Measurements from ENCODE around the gene PPP1CA.

Gene PPP1CA

GRCh38 chr11:67366961-67367760 is 34.5 kb downstream of the PPP1CA start:
- DNase-seq: no peak

- DNase-seq: no peak
Observed at GRCh38 chr11:67366546-67366945, 35.1 kb downstream of the PPP1CA start.

GRCh38 chr11:67365736-67366444 is 35.8 kb downstream of the PPP1CA start:
- no peak for DNase-seq

DNA sequence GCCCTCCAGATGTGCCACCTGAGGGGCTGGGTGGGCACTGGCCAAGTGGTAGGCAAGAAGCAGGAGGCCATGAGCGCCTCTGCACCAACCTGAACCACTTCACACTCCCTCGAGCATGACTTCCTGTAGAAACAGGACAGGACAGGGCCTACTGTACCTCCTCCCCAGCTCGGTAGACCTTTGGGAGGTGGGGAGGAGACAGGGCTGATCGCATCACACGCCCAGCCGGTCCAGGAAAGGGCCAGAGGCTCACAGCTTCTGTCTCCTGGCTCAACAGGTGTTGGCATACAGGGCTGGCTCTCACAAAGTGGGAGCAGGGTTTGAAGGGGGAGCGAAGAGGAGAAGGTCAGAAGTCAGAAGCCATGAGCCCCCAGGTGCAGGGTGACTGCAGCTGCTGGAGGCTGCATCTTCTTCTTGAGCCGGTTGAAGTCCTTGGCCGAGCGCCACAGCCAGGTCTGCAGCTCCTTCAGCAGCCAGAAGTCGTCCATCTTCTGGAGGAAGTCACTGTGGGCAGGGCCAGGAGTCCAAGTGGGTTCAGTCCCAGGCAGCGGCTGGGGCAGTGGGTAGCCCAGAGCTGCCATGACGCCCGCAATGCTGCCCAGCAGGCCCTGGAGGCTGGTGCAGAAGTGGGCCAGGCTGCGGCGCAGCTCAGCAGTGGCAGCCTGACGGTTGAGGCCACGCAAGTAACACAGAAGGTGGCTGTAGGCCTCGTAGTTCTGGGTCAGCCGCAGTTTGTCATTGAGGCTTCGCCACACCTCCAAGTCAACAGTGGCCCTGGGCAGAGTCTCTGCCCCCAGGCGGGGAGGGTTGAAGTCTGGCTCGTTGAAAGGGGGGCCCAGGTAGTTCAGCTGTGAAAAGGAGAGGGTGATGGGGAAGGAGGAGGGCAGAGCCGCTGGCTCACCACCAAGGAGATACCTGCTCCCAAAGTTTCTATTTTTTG is 36.6 kb downstream of the PPP1CA start:
- no peak for DNase-seq

GRCh38 chr11:67364169-67364568 is 37.5 kb downstream of the PPP1CA start:
- DNase-seq: no peak

DNA sequence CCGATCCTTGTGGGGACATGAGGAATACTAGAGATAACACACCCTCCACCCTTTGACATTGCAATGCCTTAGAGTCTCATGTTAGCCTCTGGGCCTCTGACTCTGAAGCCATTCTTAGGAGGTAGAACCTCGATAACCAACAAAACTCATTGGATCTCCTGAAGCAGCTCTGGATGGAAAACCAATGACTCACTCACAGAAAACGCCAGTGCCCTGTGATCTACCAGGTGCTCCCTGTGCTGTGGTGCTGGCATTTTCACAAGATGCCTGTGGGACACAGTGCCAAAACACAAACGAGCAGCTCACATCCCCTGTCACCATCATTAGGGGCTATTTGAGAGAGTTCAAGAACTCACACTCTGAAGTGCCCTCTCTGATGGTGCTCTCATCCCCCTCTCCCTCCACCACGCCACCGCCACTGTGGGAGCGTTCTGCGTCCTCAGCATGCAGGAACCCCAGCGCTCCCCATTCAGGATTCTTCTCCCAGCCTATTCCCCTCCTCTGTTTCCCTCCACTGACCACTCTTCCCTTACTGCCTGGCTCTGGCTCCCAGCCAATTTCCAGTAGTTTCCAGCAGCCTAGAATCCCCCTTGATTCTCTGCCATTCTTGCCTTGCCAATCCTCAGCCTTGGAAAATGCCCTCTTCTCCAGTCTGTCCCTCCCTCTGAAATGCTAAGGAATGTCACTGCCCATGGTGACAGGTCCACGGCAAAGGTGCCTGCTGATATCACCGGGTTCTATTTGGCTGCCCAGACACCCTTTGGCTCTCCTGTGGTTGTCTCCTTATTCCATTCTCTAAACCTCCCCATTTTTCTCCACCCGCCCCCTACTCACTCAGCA is 43.6 kb downstream of the PPP1CA start:
- no peak for DNase-seq

DNA sequence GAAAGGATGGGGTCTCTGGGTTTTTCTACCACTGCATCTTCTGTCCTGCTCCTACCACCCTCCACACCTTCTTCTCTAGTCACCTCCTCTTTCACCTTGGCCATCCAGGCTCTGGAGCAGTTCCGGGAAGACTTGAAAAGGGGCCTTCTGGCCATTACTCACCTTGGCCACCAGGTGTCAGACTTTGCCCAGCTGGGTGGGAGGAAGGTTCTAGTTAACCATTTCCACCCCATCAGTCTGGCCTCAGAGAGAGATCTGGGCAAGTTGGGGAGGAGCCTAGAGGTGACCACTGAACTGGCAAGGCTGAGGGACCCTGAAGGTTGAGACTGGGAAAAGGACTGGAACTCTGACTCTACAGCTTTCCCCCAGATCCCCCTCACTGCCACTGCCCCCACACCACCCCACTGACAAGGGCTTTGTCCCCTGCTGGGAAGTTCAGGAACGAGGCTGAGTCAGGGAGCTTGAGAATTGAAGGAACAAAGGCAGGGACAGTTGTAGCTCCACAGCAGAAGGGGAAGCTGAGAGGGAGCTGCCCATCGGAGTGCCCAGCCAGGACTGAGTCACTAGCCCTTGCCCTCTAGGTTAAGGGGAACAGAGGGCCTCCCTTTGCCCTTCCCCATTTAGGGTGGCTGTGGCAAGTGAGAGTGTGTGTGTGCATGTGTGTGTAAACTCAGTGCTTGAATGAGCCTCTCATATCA is 44.6 kb downstream of the PPP1CA start:
- DNase-seq: peak; percentile 58

DNA sequence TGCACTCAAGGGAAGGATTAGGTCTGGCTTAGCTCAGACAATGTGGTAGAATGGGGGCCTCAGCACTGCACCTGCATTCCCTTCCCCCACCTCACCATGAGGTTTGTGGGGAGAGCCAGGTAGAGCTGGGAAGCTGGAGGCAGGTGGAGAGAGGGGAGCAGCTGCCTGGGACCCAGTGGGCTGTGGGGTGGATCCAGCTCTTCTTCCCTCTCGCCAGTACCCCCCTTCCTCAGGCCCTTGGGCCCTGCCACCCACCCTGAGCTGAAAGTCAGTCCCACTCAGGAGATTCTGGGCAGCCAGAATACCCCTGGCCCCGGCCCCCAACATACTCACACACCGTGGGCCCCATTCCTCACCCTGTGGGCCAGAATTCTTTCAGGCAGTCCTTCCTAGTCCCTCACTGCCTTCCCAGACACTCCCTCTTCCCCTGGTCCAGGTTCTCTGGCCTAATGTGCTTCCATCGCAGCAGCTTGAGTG is 45.2 kb downstream of the PPP1CA start:
- no peak for DNase-seq

- no peak for DNase-seq
Observed at GRCh38 chr11:67355794-67356386, 45.8 kb downstream of the PPP1CA start.

DNA sequence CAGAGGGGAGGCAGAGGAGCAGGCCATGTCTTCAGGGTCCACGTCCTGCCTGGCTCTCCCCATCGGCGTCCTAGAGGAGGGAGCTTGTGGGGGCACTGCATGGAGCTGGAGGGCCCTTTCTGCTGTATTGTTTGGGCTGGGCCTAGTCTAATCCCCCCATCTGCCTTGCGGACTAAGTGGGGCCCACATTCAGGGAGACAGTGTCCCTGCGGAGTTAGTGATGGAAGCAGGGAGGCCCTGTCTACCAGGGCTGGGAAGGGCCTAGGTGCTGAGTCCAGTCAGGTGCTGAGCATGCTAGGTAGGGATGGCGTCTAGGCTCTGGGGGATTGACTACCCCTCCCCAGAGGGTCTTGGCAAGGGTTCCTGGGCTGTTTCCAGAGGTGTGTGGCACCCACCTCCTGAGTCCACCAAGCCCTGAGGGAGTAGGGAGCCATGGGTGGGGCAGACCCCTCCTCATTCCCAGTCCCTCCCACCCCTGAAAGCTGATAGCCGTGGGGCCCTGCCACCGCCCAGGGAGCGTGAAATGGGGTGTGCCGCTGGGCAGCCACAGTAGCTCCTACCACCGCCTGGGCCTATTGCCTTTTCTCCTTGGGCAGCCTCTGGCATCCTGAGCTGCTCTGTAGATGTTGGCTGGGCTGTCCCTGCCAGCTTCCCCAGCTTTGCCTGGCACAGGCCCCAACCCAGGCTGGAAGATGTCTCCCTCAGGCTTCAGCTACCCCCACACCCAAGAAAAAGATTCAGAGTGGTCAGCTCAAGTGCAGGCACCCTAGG is 46.5 kb downstream of the PPP1CA start:
- DNase-seq: no peak

DNA sequence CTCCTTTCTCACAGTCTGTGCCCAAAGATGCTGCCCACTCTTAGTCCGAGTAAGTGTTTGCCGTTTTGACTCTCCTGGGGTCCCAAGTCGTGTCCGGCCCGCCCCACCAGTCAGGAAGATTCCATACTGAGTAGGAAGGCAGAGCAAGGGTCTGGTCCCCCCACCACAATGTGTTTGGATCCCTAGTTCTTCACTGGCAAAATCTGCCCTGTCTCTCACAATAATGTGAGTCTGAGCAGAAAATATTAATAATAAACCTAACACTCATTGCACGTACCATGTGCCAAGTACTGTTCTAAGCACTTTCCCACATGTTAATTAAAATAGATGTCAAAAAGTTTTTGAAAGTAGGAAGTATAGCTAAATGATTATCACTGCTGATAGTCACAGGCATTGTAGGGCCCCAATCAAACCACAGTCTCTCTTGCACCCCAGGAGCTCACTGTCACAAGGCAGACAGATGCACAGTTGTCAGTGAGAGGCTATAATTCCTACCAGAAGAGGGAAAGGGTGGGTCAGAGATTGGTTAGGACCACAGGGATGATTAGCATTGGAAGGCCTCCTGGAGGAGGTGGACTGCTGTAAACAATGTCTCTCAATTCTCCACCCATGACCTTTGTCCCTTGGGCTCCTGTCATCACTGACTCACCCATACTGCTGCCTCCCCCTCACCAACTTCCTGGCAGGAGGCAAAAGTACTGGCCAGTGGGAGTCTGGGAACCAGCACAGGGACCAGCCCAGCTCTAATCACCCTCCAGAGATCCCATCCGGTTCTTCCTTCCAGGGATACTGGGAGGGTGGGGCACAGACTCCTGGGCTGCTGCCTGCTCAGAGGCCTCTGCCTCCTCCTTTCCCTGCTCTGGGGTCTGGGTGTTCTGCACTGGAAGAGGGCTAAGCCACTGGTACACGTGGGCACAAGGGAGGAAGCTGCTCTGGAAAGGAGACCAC is 47.3 kb downstream of the PPP1CA start:
- no peak for DNase-seq

GRCh38 chr11:67353317-67354074 is 48.2 kb downstream of the PPP1CA start, which contains the start of gene POLD4:
TSS of gene POLD4 (minus strand) at chr11:67353546. CDS start at chr11:67353399, 147 bp downstream.
- peak; percentile 97 for DNase-seq

- DNase-seq: no peak
Observed at GRCh38 chr11:67352546-67353316, 48.9 kb downstream of the PPP1CA start.

DNA sequence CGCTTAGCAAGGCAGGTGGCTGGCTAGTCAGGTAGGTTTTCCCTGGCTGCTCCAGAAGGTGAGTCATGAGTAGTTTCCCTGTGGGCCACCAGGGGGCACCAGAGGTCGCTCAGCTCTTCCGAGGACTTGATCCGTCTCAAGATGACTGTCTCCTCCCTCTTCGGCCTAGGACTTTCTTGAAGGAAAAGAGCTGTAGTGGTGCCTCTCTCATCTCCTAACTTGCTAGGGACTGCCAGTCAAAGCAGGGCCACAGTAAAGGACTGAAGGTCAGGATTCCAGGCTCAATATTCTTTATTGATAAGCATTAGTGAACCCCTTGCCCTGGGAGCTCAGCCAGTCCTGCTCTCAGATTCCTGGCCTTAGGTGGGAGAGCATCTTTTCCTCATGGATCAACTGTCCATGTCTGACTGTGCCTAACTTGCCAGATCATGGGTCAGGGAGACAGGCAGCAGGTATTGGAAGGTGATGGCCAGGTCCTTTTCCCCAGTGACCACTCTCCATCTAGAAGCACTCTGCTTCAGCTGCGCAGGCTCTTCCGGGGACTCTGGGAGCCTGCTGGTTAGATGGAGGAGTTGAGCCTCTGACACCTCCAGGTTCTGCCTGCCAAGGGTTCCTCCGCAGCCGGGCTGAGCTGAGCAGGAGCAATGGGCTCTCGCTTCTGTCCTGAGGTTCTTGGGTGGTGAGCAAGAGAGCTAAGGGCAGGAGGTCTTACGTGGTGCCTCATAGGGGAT is 50.2 kb downstream of the PPP1CA start:
- DNase-seq: peak; percentile 62

- no peak for DNase-seq
Observed at GRCh38 chr11:67349928-67350465, 51.7 kb downstream of the PPP1CA start.

- DNase-seq: no peak
Observed at GRCh38 chr11:67349457-67349856, 52.2 kb downstream of the PPP1CA start.
